Lower leg skin (tissue), 3 donors: ENCODE data around the gene FAM186B.

ENCODE experiments used
- POLR2A ChIP-seq, 2 donors: fragments of 450-650 bp; IDR thresholded peaks; one replicate each; pipeline ENCODE4 v1.6.1; 2016 to 2017; ENCODE audit warnings: antibody characterized with exemption in 2 of 2, mild to moderate bottlenecking in 1 of 2, moderate library complexity in 1 of 2
- TF ChIP-seq, protein P1 (sequence below), 3 donors: fragments of 450-650 bp; IDR thresholded peaks; one replicate each; pipeline ENCODE4 v1.5.1; 2016; ENCODE audit warnings: antibody characterized with exemption in 3 of 3, mild to moderate bottlenecking in 3 of 3, moderate library complexity in 2 of 3

GRCh38 chr12:49543914-49544815, 61.3 kb downstream of the FAM186B start:
- TF ChIP-seq, protein P1, sequence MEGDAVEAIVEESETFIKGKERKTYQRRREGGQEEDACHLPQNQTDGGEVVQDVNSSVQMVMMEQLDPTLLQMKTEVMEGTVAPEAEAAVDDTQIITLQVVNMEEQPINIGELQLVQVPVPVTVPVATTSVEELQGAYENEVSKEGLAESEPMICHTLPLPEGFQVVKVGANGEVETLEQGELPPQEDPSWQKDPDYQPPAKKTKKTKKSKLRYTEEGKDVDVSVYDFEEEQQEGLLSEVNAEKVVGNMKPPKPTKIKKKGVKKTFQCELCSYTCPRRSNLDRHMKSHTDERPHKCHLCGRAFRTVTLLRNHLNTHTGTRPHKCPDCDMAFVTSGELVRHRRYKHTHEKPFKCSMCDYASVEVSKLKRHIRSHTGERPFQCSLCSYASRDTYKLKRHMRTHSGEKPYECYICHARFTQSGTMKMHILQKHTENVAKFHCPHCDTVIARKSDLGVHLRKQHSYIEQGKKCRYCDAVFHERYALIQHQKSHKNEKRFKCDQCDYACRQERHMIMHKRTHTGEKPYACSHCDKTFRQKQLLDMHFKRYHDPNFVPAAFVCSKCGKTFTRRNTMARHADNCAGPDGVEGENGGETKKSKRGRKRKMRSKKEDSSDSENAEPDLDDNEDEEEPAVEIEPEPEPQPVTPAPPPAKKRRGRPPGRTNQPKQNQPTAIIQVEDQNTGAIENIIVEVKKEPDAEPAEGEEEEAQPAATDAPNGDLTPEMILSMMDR (IDR thresholded peaks at IDR 0.05), result no peak
- no peak for TF ChIP-seq POLR2A (IDR thresholded peaks at IDR 0.05)
